GM10248 (cell line): Measurements from ENCODE around the gene COQ8A.

Source experiments
- CTCF ChIA-PET: fragments of 300-600 bp; sonication (Branson Sonifier 250); formaldehyde crosslinking; extraction: SDS; loops from one replicate; lab custom pipeline; 2021; ENCODE audit warnings: antibody characterized with exemption; lab: Yijun Ruan, JAX
- POLR2A ChIA-PET: fragments of 350-650 bp; sonication (Branson Sonifier 250); formaldehyde crosslinking; extraction: SDS; loops from one replicate; lab custom pipeline; 2020; ENCODE audit warnings: antibody characterized with exemption; lab: Yijun Ruan, JAX
- DNase-seq: peaks from one replicate; pipeline ENCODE4 v3.0.0; 2012; ENCODE audit errors: extremely low spot score
- TF ChIP-seq, protein P1 (sequence below): IDR thresholded peaks from 2 replicates; pipeline ENCODE4 v1.5.1; 2012; ENCODE audit warnings: mild to moderate bottlenecking, low read depth; ENCODE audit errors: extremely low read depth, missing control alignments, control extremely low read depth

Gene COQ8A

DNA sequence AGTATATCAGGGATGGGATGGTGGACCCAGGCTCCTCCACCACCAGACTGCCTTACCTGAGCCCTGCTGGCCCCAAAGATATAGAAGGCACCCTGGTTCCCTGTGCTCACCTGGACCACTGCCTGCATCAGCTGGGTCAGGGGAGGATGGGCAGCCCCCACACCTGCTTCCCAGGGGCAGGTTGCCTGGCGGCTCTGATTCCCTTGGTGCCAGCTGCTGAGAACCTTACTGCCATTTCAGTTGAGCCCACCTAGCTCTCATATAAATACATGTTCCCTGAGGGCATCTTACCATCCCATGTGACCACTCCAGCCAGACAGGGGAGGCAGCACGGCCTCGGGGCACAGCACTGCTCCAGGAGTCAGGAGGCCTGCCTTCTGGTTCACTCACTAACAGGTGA is 45.3 kb upstream of the COQ8A start:
- TF ChIP-seq, protein P1, sequence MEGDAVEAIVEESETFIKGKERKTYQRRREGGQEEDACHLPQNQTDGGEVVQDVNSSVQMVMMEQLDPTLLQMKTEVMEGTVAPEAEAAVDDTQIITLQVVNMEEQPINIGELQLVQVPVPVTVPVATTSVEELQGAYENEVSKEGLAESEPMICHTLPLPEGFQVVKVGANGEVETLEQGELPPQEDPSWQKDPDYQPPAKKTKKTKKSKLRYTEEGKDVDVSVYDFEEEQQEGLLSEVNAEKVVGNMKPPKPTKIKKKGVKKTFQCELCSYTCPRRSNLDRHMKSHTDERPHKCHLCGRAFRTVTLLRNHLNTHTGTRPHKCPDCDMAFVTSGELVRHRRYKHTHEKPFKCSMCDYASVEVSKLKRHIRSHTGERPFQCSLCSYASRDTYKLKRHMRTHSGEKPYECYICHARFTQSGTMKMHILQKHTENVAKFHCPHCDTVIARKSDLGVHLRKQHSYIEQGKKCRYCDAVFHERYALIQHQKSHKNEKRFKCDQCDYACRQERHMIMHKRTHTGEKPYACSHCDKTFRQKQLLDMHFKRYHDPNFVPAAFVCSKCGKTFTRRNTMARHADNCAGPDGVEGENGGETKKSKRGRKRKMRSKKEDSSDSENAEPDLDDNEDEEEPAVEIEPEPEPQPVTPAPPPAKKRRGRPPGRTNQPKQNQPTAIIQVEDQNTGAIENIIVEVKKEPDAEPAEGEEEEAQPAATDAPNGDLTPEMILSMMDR = no peak
- no peak for DNase-seq
- ChIA-PET CTCF (interaction anchor here (1.0 to 1.5 kb wide), 2 partner anchors 18 to 19 kb away, joined by 3 to 4 read pairs; no protein-coding TSS in a partner anchor), POLR2A (no interaction called here)

DNA sequence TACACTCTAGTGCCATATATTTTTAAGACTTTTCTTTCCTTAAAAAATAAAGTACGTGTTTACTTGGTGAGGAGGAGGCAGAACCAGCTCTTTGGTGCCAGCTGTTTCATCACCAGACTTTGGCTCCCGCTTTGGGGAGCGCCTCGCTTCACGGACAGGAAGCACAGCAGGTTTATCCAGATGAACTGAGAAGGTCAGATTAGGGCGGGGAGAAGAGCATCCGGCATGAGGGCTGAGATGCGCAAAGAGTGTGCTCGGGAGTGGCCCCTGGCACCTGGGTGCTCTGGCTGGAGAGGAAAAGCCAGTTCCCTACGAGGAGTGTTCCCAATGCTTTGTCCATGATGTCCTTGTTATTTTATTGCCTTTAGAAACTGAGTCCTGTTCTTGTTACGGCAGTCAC is 44.5 kb upstream of the COQ8A start:
- TF ChIP-seq, protein P1 = no peak
- DNase-seq = no peak
- POLR2A ChIA-PET = no interaction called here
- CTCF ChIA-PET = interaction anchor here (1.5 kb wide), 1 partner anchor 18 kb away, joined by 4 read pairs; no protein-coding TSS in a partner anchor

DNA sequence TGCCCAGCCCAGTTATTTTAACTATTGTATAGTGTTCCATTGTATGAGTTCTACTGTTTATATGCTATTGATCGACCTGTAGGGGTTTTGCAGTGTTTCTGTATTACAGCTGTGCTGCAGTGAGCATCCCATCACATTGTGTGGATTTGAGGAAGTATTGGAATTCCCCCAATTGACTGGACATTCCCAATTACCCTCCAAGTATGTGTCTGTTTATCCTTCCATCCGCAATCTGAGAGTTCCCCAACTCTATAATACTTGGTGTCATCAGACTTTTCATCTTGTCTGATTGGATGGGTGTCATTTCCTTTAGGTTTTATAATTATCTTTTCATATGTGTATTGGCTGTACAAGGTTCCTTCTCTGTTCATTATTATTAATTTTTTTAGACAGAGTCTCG is 41.8 kb upstream of the COQ8A start:
- CTCF ChIA-PET = interaction anchor here (1.1 kb wide), 1 partner anchor 12 kb away, joined by 3 read pairs; no protein-coding TSS in a partner anchor
- DNase-seq = no peak
- TF ChIP-seq, protein P1 = no peak
- POLR2A ChIA-PET = no interaction called here

DNA sequence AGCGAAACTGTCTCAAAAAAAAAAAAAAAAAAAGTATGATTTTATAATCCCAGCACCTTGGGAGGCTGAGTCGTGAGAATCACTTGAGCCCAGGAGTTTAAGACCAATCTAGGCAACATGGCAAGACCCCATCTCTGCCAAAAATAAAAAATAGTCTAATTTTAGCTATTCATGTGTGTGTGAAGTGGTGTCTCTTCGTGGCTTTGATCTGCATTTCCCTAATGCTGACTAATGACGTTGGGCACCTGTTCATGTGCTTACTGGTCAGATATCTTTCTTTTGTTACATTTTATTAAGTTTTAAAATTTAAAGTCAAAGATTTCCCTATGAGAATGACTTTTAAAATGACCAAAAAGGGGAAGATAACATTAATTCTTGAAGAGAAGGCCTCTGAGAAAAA is 38.7 kb upstream of the COQ8A start:
- DNase-seq = no peak
- ChIA-PET POLR2A (no interaction called here), CTCF (interaction anchor here (1.6 kb wide), 1 partner anchor 15 kb away, joined by 3 read pairs; no protein-coding TSS in a partner anchor)
- TF ChIP-seq, protein P1 = no peak

DNA sequence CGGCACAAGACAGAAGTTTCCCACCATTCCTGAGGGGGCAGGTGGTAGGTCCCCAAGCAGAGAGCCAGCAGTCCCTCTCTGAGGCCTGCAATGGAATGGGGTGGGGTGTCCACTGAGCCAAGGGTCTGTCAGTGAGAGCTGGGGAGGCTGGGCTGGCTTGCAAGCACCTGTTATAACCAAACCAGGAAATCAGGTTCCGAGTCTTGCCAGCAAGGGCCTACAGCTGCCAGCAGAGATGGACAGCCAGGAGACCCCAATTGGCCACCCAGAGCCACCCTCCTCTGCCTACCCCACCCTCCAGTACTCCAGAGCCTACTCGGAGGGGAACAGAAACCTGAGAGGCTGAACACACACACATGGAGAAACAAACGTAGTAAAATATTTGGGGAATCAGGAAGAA is 37.5 kb upstream of the COQ8A start:
- CTCF ChIA-PET = interaction anchor here (1.6 kb wide), 1 partner anchor 16 kb away, joined by 3 read pairs; no protein-coding TSS in a partner anchor
- DNase-seq = no peak
- POLR2A ChIA-PET = no interaction called here
- TF ChIP-seq, protein P1 = no peak

DNA sequence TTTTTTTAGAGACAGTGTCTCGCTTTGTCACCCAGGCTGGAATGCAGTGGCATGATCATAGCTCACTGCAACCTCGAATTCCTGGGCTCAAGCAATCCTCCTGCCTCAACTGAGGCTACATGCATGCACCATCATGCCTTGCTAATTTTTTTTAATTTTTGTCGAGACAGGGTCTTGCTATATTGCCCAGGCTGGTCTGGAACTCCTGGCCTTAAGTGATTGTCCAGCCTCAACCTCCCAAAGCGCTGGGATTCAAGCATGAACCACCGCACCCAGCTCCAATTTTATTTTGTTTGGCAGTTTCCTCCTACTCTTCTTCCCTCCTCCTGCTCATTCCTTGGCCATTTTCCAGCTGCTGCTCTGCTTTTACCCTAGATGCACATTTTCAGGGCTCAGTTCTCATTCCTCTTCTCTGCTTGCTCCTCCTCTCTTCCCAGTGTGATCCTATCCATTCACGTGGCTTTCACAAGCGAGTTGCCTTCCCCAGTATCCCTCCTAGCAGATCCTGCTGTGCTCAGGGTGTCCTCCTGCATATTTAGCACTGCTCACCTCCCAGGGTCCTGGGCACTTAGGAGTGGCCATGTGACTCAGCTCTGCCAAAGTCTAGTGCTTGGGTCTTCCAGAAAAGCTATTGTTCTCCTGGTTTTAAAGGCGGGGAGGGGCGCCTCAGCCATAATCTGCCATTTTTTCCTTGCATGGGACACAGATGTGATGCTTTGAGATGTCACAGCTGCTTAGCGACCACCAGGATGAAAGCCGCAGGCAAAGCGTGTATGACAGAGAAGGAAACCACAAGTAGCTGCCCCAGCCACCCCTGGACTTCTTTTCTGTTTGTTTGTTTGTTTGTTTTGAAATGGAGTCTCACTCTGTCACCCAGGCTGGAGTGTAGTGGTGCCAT is 36.0 kb upstream of the COQ8A start:
- ChIA-PET CTCF (interaction anchor here (1.3 kb wide), 1 partner anchor 20 kb away, joined by 3 read pairs; no protein-coding TSS in a partner anchor), POLR2A (no interaction called here)
- TF ChIP-seq, protein P1 = no peak
- DNase-seq = no peak
